HG03460 (cell line): ENCODE data around the gene SIGLEC15.
"Not testable (repeated sequence)": the region's sequence is repeated elsewhere in the genome, so short reads cannot be mapped to it uniquely, and the experiment has no call there.

ENCODE experiments used
- ATAC-seq: cut with Tn5 transposase; IDR thresholded peaks from one replicate; pipeline ENCODE4 v1.9.1; 2021; ENCODE audit not compliant: unreplicated experiment

SIGLEC15 gene

GRCh38 chr18:45825258-45826044 is at the start of gene SIGLEC15:
TSS of gene SIGLEC15 (plus strand) at chr18:45825675. CDS start at chr18:45825729, 54 bp downstream.
- ATAC-seq = no peak

- no peak for ATAC-seq
Measured at GRCh38 chr18:45775743-45776142, 49.7 kb upstream of the SIGLEC15 start.

- no peak for ATAC-seq
Measured at GRCh38 chr18:45777393-45777792, 48.1 kb upstream of the SIGLEC15 start.

- ATAC-seq = no peak
Measured at GRCh38 chr18:45780568-45780967, 44.9 kb upstream of the SIGLEC15 start.

GRCh38 chr18:45782662-45783061 is 42.8 kb upstream of the SIGLEC15 start:
- no peak for ATAC-seq

- no peak for ATAC-seq
Measured at GRCh38 chr18:45783097-45784075, 42.1 kb upstream of the SIGLEC15 start.

GRCh38 chr18:45785134-45785533 is 40.3 kb upstream of the SIGLEC15 start:
- no peak for ATAC-seq

GRCh38 chr18:45786941-45787340 is 38.5 kb upstream of the SIGLEC15 start:
- ATAC-seq = no peak

- ATAC-seq = no peak
Measured at GRCh38 chr18:45787346-45787745, 38.1 kb upstream of the SIGLEC15 start.

GRCh38 chr18:45788861-45789260 is 36.6 kb upstream of the SIGLEC15 start:
- no peak for ATAC-seq

GRCh38 chr18:45792506-45793263 is 32.8 kb upstream of the SIGLEC15 start:
- no peak for ATAC-seq

- ATAC-seq = no peak
Measured at GRCh38 chr18:45793264-45793965, 32.1 kb upstream of the SIGLEC15 start.

GRCh38 chr18:45801416-45802004 is 24.0 kb upstream of the SIGLEC15 start:
- ATAC-seq = no peak

- ATAC-seq = no peak
Measured at GRCh38 chr18:45802814-45803492, 22.5 kb upstream of the SIGLEC15 start.

- ATAC-seq = no peak
Measured at GRCh38 chr18:45805551-45805950, 19.9 kb upstream of the SIGLEC15 start.

- ATAC-seq = no peak
Measured at GRCh38 chr18:45806226-45806625, 19.2 kb upstream of the SIGLEC15 start.

GRCh38 chr18:45807144-45807543 is 18.3 kb upstream of the SIGLEC15 start:
- not testable (repeated sequence) for ATAC-seq

GRCh38 chr18:45814733-45815132 is 10.7 kb upstream of the SIGLEC15 start:
- ATAC-seq = not testable (repeated sequence)

- no peak for ATAC-seq
Measured at GRCh38 chr18:45817543-45817942, 7.9 kb upstream of the SIGLEC15 start.
